SK-N-SH (cell line): ENCODE results near the gene SYNPR. TPM values are rescaled to one million over a fixed set of nuclear protein-coding genes. Genes with fewer than 3 reads are reported as not detected.

Source experiments
- CTCF ChIA-PET: fragments of 300-600, 350-600 bp; formaldehyde crosslinking; extraction: SDS; loops from one replicate; lab custom pipeline; 2021; lab: Yijun Ruan, JAX
- POLR2A ChIA-PET: fragments of 350-600 bp; sonication (Branson Sonifier 250); formaldehyde crosslinking; extraction: SDS; loops from one replicate; lab custom pipeline; 2020; ENCODE audit warnings: antibody characterized with exemption, inconsistent platforms; lab: Yijun Ruan, JAX
- DNase-seq: peaks from one replicate; pipeline ENCODE4 v3.0.0; 2012
- H2AFZ ChIP-seq: fragments of 200-600 bp; sonication (generic); 2 replicates; pipeline ENCODE4 v1.8.1; 2016; ENCODE audit warnings: antibody characterized with exemption, mild to moderate bottlenecking, low read depth
- H3F3A ChIP-seq: fragments of 200-600 bp; sonication (generic); replicated peaks from 2 replicates; pipeline ENCODE3; 2016; ENCODE audit warnings: antibody characterized with exemption, mild to moderate bottlenecking; ENCODE audit not compliant: insufficient read depth
- H3K27ac ChIP-seq, 2 experiments: fragments of 200-500 bp in 1 of 2; fragments of 200-600 bp in 1 of 2; sonication (Bioruptor generic) in 1 of 2; sonication (generic), shearing (Covaris generic) in 1 of 2; 2 replicates each; pipeline versions ENCODE4 v1.5.1 to v1.6.1; 2014 to 2016; ENCODE audit warnings: low read depth in 2 of 2, inconsistent platforms in 1 of 2, low read length in 1 of 2, mild to moderate bottlenecking in 1 of 2, mixed read lengths in 1 of 2
- H3K27me3 ChIP-seq: fragments of 200-600 bp; sonication (generic), shearing (Covaris generic); 2 replicates; pipeline ENCODE4 v1.6.1; 2016; ENCODE audit warnings: mixed run types; ENCODE audit not compliant: insufficient read depth
- H3K36me3 ChIP-seq, 2 experiments: fragments of 200-500 bp in 1 of 2; fragments of 200-600 bp in 1 of 2; sonication (Bioruptor generic) in 1 of 2; sonication (generic) in 1 of 2; replicated peaks in 1 of 2; 2 replicates each; pipeline versions ENCODE3 to v1.5.1; 2014 to 2016; ENCODE audit warnings: low read length in 1 of 2, mild to moderate bottlenecking in 1 of 2; ENCODE audit not compliant: insufficient read depth in 2 of 2, control insufficient read depth in 1 of 2
- H3K4me1 ChIP-seq, 2 experiments: fragments of 200-500 bp in 1 of 2; fragments of 200-600 bp in 1 of 2; sonication (Bioruptor generic) in 1 of 2; sonication (generic), shearing (Covaris generic) in 1 of 2; 2 replicates each; pipeline versions ENCODE4 v1.5.1 to v1.6.1; 2014 to 2016; ENCODE audit warnings: low read depth in 1 of 2, low read length in 1 of 2, mixed run types in 1 of 2; ENCODE audit not compliant: insufficient read depth in 2 of 2, control insufficient read depth in 1 of 2
- H3K4me2 ChIP-seq: fragments of 200-600 bp; sonication (generic), shearing (Covaris generic); 2 replicates; pipeline ENCODE4 v1.6.1; 2017; ENCODE audit warnings: mixed run types
- H3K4me3 ChIP-seq, 2 experiments: fragments of 200-500 bp in 1 of 2; fragments of 200-600 bp in 1 of 2; sonication (Bioruptor generic) in 1 of 2; sonication (generic), shearing (Covaris generic) in 1 of 2; 2 replicates each; pipeline versions ENCODE4 v1.5.1 to v1.8.1; 2014 to 2016; ENCODE audit warnings: low read depth in 2 of 2, inconsistent platforms in 1 of 2, low read length in 1 of 2, mild to moderate bottlenecking in 1 of 2, mixed read lengths in 1 of 2, moderate library complexity in 1 of 2
- H3K79me2 ChIP-seq: fragments of 200-600 bp; sonication (generic); 2 replicates; pipeline ENCODE4 v1.8.1; 2017; ENCODE audit warnings: mild to moderate bottlenecking; ENCODE audit not compliant: insufficient read depth
- H3K9ac ChIP-seq: fragments of 200-600 bp; sonication (generic); 2 replicates; pipeline ENCODE4 v1.6.1; 2017; ENCODE audit warnings: mixed run types
- H3K9me2 ChIP-seq: fragments of 200-600 bp; sonication (generic); 2 replicates; pipeline ENCODE4 v1.6.1; 2017; ENCODE audit warnings: mixed run types
- H3K9me3 ChIP-seq: fragments of 200-600 bp; sonication (generic); 2 replicates; pipeline ENCODE4 v1.6.1; 2017; ENCODE audit warnings: mixed run types, mild to moderate bottlenecking, moderate library complexity
- H4K20me1 ChIP-seq: fragments of 200-600 bp; sonication (generic); 2 replicates; pipeline ENCODE4 v1.6.1; 2017; ENCODE audit warnings: mild to moderate bottlenecking, mixed run types; ENCODE audit not compliant: insufficient read depth
- CHD2 ChIP-seq: fragments of 150-350 bp; IDR thresholded peaks from 2 replicates; pipeline ENCODE4 v1.6.1; 2018; ENCODE audit warnings: low read length; ENCODE audit not compliant: partially characterized antibody
- ELF1 ChIP-seq: IDR thresholded peaks from 2 replicates; pipeline ENCODE4 v1.4.0; 2012
- EP300 ChIP-seq, 2 experiments: IDR thresholded peaks; 2 replicates each; pipeline versions ENCODE4 v1.4.0 to v1.6.1; 2012; ENCODE audit warnings: borderline replicate concordance in 1 of 2, low read depth in 1 of 2, low read length in 1 of 2
- EZH2phosphoT487 ChIP-seq: fragments of 200-600 bp; sonication (generic); IDR thresholded peaks from 2 replicates; pipeline ENCODE4 v1.6.1; 2017; ENCODE audit warnings: low read depth, mixed run types, mild to moderate bottlenecking, antibody characterized with exemption, moderate library complexity, borderline replicate concordance
- FOSL2 ChIP-seq: IDR thresholded peaks from 2 replicates; pipeline ENCODE4 v1.4.0; 2012; ENCODE audit warnings: low read depth, mild to moderate bottlenecking, moderate library complexity, borderline replicate concordance
- GABPA ChIP-seq: IDR thresholded peaks from 2 replicates; pipeline ENCODE4 v1.4.0; 2012; ENCODE audit warnings: low read depth, mild to moderate bottlenecking
- GATA2 ChIP-seq: sonication (generic); formaldehyde crosslinking; IDR thresholded peaks from 2 replicates; pipeline ENCODE4 v1.5.0; 2020; ENCODE audit warnings: mild to moderate bottlenecking, missing genetic modification reagents
- IRF3 ChIP-seq: fragments of 150-350 bp; IDR thresholded peaks from 2 replicates; pipeline ENCODE4 v1.6.1; 2016; ENCODE audit warnings: mild to moderate bottlenecking, low read depth, low read length
- MXI1 ChIP-seq: IDR thresholded peaks from 2 replicates; pipeline ENCODE4 v1.6.1; 2012; ENCODE audit warnings: mild to moderate bottlenecking, low read depth, low read length, improper control_type of control experiment
- POLR2AphosphoS5 ChIP-seq: IDR thresholded peaks from 2 replicates; pipeline ENCODE4 v1.6.1; 2012; ENCODE audit warnings: low read depth, low read length
- RAD21 ChIP-seq: IDR thresholded peaks from 2 replicates; pipeline ENCODE4 v1.6.1; 2012; ENCODE audit warnings: mild to moderate bottlenecking, low read length
- RXRA ChIP-seq: IDR thresholded peaks from 2 replicates; pipeline ENCODE4 v1.4.0; 2012; ENCODE audit warnings: low read depth, mild to moderate bottlenecking, borderline replicate concordance
- SIN3A ChIP-seq: IDR thresholded peaks from 2 replicates; pipeline ENCODE4 v1.6.1; 2012; ENCODE audit warnings: low read depth, mild to moderate bottlenecking, low read length, moderate library complexity, borderline replicate concordance
- SMC3 ChIP-seq: IDR thresholded peaks from 2 replicates; pipeline ENCODE4 v1.6.1; 2012; ENCODE audit warnings: low read depth, low read length, improper control_type of control experiment
- TCF12 ChIP-seq: IDR thresholded peaks from 2 replicates; pipeline ENCODE4 v1.4.0; 2012
- TEAD4 ChIP-seq: IDR thresholded peaks from 2 replicates; pipeline ENCODE4 v1.4.0; 2012; ENCODE audit warnings: mild to moderate bottlenecking, borderline replicate concordance; ENCODE audit not compliant: insufficient read depth
- USF2 ChIP-seq: fragments of 150-350 bp; IDR thresholded peaks from 2 replicates; pipeline ENCODE4 v1.6.1; 2017; ENCODE audit warnings: antibody characterized with exemption, low read length, low read depth, borderline replicate concordance
- ZBTB33 ChIP-seq: IDR thresholded peaks from 2 replicates; pipeline ENCODE4 v1.4.0; 2012; ENCODE audit warnings: low read depth, borderline replicate concordance
- whole genome bisulfite sequencing: methylation state at CpG from one replicate; pipeline ENCODE4 v1.1.6; 2017; ENCODE audit warnings: low lambda C conversion rate; 5-methylcytosine and 5-hydroxymethylcytosine counted together
- polyA plus RNA-seq, 3 experiments: library from polyadenylated mRNA; depleted of rRNA; stranded (reverse); fragments of >200 nt; gene quantifications; 2 replicates each; pipeline ENCODE4 v1.2.3, GENCODE V29; 2012

Gene SYNPR
- polyA plus RNA-seq, 1 of the 3 experiments (the other 2 are of a cell fraction), result not detected

GRCh38 chr3:63294332-63294731 lies 16.2 kb downstream of the SYNPR start:
- 35% methylated on average over 4 of the region's 4 CpGs for WGBS

GRCh38 chr3:63295356-63295755 lies 17.2 kb downstream of the SYNPR start:
- Histone ChIP-seq H4K20me1 (no peaks in the 10 kb centered on the region), H3K4me2 (no peak overlapping the region), H3K9me2 (no peaks in the 10 kb centered on the region), H3F3A (no peaks in the 10 kb centered on the region), H3K36me3 (no peaks in the 10 kb centered on the region), H3K79me2 (no peaks in the 10 kb centered on the region), H3K4me1 (no peaks in the 10 kb centered on the region), H3K9ac (no peak overlapping the region), H3K27me3 (no peaks in the 10 kb centered on the region), H3K9me3 (peaks cover 8% of the 10 kb centered on the region), H3K4me3 (no peak overlapping the region)
- DNase-seq, result no peak
- POLR2A ChIA-PET, result no interaction called here
- WGBS, result 48% methylated on average over 4 of the region's 4 CpGs
- TF ChIP-seq ELF1 (no peak), TEAD4 (no peak), RXRA (no peak), MXI1 (no peak), GABPA (no peak), USF2 (no peak), CHD2 (no peak)
- TF ChIP-seq, all 33 proteins: peak for 0
- no peak overlapping the region for H3K27ac ChIP-seq
- CTCF ChIA-PET, result interaction anchor here (1.1 kb wide), 1 partner anchor 68 kb away, joined by 3 read pairs; no protein-coding TSS in a partner anchor
- no peak overlapping the region for H2AFZ ChIP-seq

More at GRCh38 chr3:63294332-63294731, 16.2 kb downstream of the SYNPR start:
- no peaks in the 10 kb centered on the region for H3K4me1 ChIP-seq
- ChIA-PET CTCF (interaction anchor here (1.1 kb wide), 1 partner anchor 67 kb away, joined by 3 read pairs; no protein-coding TSS in a partner anchor), POLR2A (no interaction called here)
- no peaks in the 10 kb centered on the region for H4K20me1 ChIP-seq
- no peak overlapping the region for H3K4me3 ChIP-seq
- H3K36me3 ChIP-seq, result no peaks in the 10 kb centered on the region
- H3F3A ChIP-seq, result no peaks in the 10 kb centered on the region
- peaks cover 8% of the 10 kb centered on the region for H3K9me3 ChIP-seq
- H3K9ac ChIP-seq, result no peak overlapping the region
- no peaks in the 10 kb centered on the region for H3K9me2 ChIP-seq
- no peak for DNase-seq
- H3K79me2 ChIP-seq, result no peaks in the 10 kb centered on the region
- H2AFZ ChIP-seq, result no peak overlapping the region
- no peaks in the 10 kb centered on the region for H3K27me3 ChIP-seq
- no peak overlapping the region for H3K27ac ChIP-seq
- no peak overlapping the region for H3K4me2 ChIP-seq
- TF ChIP-seq SIN3A, result no peak
- TF ChIP-seq EP300 (IDR thresholded peaks at IDR 0.05; ENCODE audit: borderline replicate concordance in 1 of 2, low read depth in 1 of 2, low read length in 1 of 2), result no peak
- no peak for TF ChIP-seq TCF12
- no peak for TF ChIP-seq POLR2AphosphoS5
- TF ChIP-seq MXI1, result no peak
- TF ChIP-seq SMC3, result no peak
- no peak for TF ChIP-seq RAD21
- no peak for TF ChIP-seq EZH2phosphoT487
- no peak for TF ChIP-seq RXRA
- no peak for TF ChIP-seq CHD2
- no peak for TF ChIP-seq GATA2 (CRISPR knock-in tag)
- TF ChIP-seq IRF3, result no peak
- TF ChIP-seq FOSL2, result no peak
- no peak for TF ChIP-seq ZBTB33
